Measurements from ENCODE around the gene CSF1R.

CSF1R gene

GRCh38 chr5:150085950-150086715, at the start of gene CSF1R:
Gene CSF1R (minus strand): TSS chr5:150086554. CDS start chr5:150086427, 127 bp downstream.
- H3K27me3 ChIP-seq (ENCODE audit: insufficient read depth, low read length), result no peaks in the 10 kb centered on the region
- no peak within 1 kb of the TSS for H2AFZ ChIP-seq (ENCODE audit: low read depth, low read length)
- no peak within 1 kb of the TSS for H3K4me3 ChIP-seq (ENCODE audit: low read length)
- no peaks in the 10 kb centered on the region for H3K36me3 ChIP-seq (ENCODE audit: insufficient read depth, low read length)
- peaks cover 11% of the 10 kb centered on the region for H3K4me1 ChIP-seq (ENCODE audit: insufficient read depth, low read length)
- H3K9me3 ChIP-seq (ENCODE audit: low read length), result no peaks in the 10 kb centered on the region

DNA sequence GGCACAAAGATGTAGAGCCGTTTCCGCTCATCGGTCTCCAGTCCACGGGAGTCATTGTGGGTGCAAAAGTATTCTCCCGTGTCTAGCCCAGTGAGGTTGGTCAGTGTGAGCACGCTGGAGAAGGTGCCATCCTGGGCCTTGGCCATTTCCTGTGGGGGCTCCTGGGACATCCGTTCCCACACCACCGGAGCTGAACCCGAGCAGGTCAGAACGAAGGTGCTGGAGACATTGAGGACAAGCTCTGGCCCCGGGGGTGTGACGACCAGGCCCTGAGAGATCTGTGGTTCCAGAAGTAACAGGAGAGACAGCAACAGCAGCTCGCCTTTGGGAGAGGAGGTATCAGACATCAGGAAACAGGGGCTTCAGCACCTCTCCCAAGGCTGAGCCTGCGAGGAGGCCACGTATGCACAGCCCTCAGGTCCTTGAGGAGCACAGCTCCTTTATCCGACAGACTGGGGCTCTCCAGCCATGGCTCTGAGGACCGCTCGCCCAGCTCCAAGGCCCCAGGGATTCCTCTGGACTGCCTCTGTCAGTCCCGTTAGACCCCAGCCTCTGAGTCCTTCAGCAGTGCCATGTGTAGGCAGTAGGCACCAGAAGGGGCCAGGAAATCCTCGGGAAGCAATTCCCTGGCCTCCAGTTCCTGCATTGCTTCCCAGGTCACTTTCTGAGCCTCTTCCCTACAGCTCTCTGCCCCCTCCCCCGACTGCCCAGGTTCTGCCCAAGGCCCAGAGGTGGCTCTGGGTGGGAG, 49.4 kb upstream of the CSF1R start:
- no peaks in the 10 kb centered on the region for H3K9me3 ChIP-seq (ENCODE audit: low read length)
- no peak overlapping the region for H2AFZ ChIP-seq (ENCODE audit: low read depth, low read length)
- no peaks in the 10 kb centered on the region for H3K36me3 ChIP-seq (ENCODE audit: insufficient read depth, low read length)
- peaks cover 28% of the 10 kb centered on the region for H3K4me1 ChIP-seq (ENCODE audit: insufficient read depth, low read length)
- no peak overlapping the region for H3K4me3 ChIP-seq (ENCODE audit: low read length)
- no peaks in the 10 kb centered on the region for H3K27me3 ChIP-seq (ENCODE audit: insufficient read depth, low read length)

GRCh38 chr5:150134198-150134588, 47.8 kb upstream of the CSF1R start:
- Histone ChIP-seq H3K27me3 (ENCODE audit: insufficient read depth, low read length) (no peaks in the 10 kb centered on the region), H3K36me3 (ENCODE audit: insufficient read depth, low read length) (no peaks in the 10 kb centered on the region), H3K4me3 (ENCODE audit: low read length) (no peak overlapping the region), H3K9me3 (ENCODE audit: low read length) (no peaks in the 10 kb centered on the region), H2AFZ (ENCODE audit: low read depth, low read length) (no peak overlapping the region), H3K4me1 (ENCODE audit: insufficient read depth, low read length) (peaks cover 15% of the 10 kb centered on the region)

DNA sequence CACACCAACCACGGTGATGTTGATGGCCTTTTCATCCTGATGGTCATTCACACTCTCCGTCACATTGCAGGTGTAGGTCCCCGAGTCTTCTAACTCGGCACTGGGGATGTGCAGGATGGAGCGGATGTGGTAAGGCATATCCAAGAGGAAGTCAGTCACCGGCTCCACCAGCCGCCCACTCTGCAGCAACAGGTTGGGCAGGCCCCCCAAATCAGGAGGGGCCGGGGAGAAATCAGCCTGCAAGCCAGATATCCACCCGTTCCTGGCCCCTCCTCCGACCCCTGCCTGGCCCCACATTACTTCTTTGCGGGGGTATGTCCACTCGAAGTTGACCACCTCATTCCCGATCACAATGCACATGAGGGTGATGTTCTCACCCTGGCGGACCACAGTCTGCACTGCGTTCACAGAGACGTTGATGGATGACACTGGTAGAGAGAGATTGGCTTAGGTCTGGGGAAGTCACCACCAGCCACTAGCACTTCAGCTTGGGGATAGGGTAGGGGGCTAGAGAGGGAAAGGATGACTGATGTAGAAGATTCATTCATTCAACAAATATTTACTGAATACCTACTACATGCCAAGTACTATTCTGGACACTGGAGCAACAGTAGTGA, 47.3 kb upstream of the CSF1R start:
- no peaks in the 10 kb centered on the region for H3K27me3 ChIP-seq (ENCODE audit: insufficient read depth, low read length)
- no peak overlapping the region for H2AFZ ChIP-seq (ENCODE audit: low read depth, low read length)
- no peaks in the 10 kb centered on the region for H3K9me3 ChIP-seq (ENCODE audit: low read length)
- no peaks in the 10 kb centered on the region for H3K36me3 ChIP-seq (ENCODE audit: insufficient read depth, low read length)
- no peak overlapping the region for H3K4me3 ChIP-seq (ENCODE audit: low read length)
- peaks cover 10% of the 10 kb centered on the region for H3K4me1 ChIP-seq (ENCODE audit: insufficient read depth, low read length)

DNA sequence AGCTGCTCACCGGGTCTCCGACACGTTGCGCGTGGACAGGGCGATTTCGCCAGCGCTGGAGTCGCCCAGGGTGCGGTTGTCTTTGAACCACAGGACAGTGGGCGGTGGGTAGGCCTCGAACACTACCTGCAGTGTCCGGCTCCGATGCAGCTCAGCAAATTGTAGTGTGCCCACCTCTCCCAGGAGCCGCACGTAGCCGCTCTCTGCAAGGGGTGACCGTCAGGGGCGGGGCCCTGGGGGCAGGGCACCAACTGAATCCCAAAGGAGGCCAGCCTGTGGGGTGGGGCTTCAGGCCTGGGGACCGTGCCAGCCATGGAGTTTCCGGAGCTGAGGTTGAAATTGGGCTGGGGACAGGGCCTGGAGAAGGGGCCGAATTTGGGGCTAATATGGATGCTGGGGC, 46.4 kb upstream of the CSF1R start:
- no peak overlapping the region for H2AFZ ChIP-seq (ENCODE audit: low read depth, low read length)
- no peaks in the 10 kb centered on the region for H3K9me3 ChIP-seq (ENCODE audit: low read length)
- peaks cover under 1% of the 10 kb centered on the region for H3K4me1 ChIP-seq (ENCODE audit: insufficient read depth, low read length)
- H3K36me3 ChIP-seq (ENCODE audit: insufficient read depth, low read length), result no peaks in the 10 kb centered on the region
- no peaks in the 10 kb centered on the region for H3K27me3 ChIP-seq (ENCODE audit: insufficient read depth, low read length)
- H3K4me3 ChIP-seq (ENCODE audit: low read length), result no peak overlapping the region

- Histone ChIP-seq H2AFZ (ENCODE audit: low read depth, low read length) (no peak overlapping the region), H3K4me3 (ENCODE audit: low read length) (no peak overlapping the region), H3K4me1 (ENCODE audit: insufficient read depth, low read length) (no peaks in the 10 kb centered on the region), H3K36me3 (ENCODE audit: insufficient read depth, low read length) (no peaks in the 10 kb centered on the region), H3K27me3 (ENCODE audit: insufficient read depth, low read length) (no peaks in the 10 kb centered on the region), H3K9me3 (ENCODE audit: low read length) (no peaks in the 10 kb centered on the region)
These were observed 45.8 kb upstream of the CSF1R start for GRCh38 chr5:150131978-150132694.

DNA sequence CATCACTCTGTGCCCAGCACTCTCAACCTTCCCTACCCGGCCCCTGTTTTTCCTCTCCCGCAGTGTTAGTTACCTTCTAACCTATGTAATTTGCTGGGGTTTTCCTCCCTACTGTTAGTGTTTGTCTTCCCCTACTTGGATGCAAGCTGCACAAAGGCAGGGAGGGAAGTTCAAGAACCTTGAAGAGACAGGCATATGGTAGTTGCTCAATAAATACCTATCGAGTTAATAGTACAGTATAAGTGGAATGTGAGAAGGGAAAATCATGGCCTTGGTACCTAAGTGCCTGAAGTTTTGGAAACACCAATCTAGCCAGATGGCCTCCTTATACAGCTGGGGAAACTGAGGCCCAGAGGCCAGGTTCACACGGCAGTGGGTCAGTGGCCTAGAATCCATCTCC, 45.1 kb upstream of the CSF1R start:
- no peak overlapping the region for H3K4me3 ChIP-seq (ENCODE audit: low read length)
- no peaks in the 10 kb centered on the region for H3K4me1 ChIP-seq (ENCODE audit: insufficient read depth, low read length)
- H2AFZ ChIP-seq (ENCODE audit: low read depth, low read length), result no peak overlapping the region
- H3K27me3 ChIP-seq (ENCODE audit: insufficient read depth, low read length), result no peaks in the 10 kb centered on the region
- no peaks in the 10 kb centered on the region for H3K36me3 ChIP-seq (ENCODE audit: insufficient read depth, low read length)
- no peaks in the 10 kb centered on the region for H3K9me3 ChIP-seq (ENCODE audit: low read length)

GRCh38 chr5:150130493-150130922, 44.2 kb upstream of the CSF1R start:
- Histone ChIP-seq H3K9me3 (ENCODE audit: low read length) (no peaks in the 10 kb centered on the region), H3K36me3 (ENCODE audit: insufficient read depth, low read length) (no peaks in the 10 kb centered on the region)

GRCh38 chr5:150129813-150130492, 43.6 kb upstream of the CSF1R start:
- H3K9me3 ChIP-seq (ENCODE audit: low read length), result no peaks in the 10 kb centered on the region
- H3K36me3 ChIP-seq (ENCODE audit: insufficient read depth, low read length), result no peaks in the 10 kb centered on the region
- H3K27me3 ChIP-seq (ENCODE audit: insufficient read depth, low read length), result no peaks in the 10 kb centered on the region
- H3K4me3 ChIP-seq (ENCODE audit: low read length), result no peak overlapping the region
- H2AFZ ChIP-seq (ENCODE audit: low read depth, low read length), result no peak overlapping the region
- H3K4me1 ChIP-seq (ENCODE audit: insufficient read depth, low read length), result no peaks in the 10 kb centered on the region

More at GRCh38 chr5:150130493-150130922, 44.2 kb upstream of the CSF1R start:
- Histone ChIP-seq H3K4me3 (ENCODE audit: low read length) (no peak overlapping the region), H3K27me3 (ENCODE audit: insufficient read depth, low read length) (no peaks in the 10 kb centered on the region), H2AFZ (ENCODE audit: low read depth, low read length) (no peak overlapping the region), H3K4me1 (ENCODE audit: insufficient read depth, low read length) (no peaks in the 10 kb centered on the region)

- Histone ChIP-seq H3K9me3 (ENCODE audit: low read length) (no peaks in the 10 kb centered on the region), H3K27me3 (ENCODE audit: insufficient read depth, low read length) (no peaks in the 10 kb centered on the region), H2AFZ (ENCODE audit: low read depth, low read length) (no peak overlapping the region), H3K4me3 (ENCODE audit: low read length) (no peak overlapping the region), H3K4me1 (ENCODE audit: insufficient read depth, low read length) (no peaks in the 10 kb centered on the region), H3K36me3 (ENCODE audit: insufficient read depth, low read length) (no peaks in the 10 kb centered on the region)
These were observed 43.1 kb upstream of the CSF1R start for GRCh38 chr5:150129454-150129812.

DNA sequence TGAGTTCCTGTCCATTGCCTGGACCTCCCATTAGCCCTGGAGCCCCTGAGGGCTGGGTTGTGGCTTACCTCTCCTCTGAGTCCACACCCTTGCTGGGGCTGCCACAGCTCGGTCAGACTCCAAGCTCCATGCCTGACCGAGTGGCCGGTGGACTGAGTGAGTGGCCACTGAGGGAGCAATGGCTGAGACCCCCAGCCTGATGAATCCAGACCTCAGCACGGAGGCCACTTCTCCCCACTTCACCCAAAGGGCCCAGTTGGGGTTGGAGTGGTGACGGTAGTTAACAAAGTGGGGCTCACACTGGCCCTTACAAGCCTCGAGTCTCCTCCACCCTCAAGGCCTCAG, 40.5 kb upstream of the CSF1R start:
- no peaks in the 10 kb centered on the region for H3K36me3 ChIP-seq (ENCODE audit: insufficient read depth, low read length)
- no peaks in the 10 kb centered on the region for H3K9me3 ChIP-seq (ENCODE audit: low read length)
- H3K27me3 ChIP-seq (ENCODE audit: insufficient read depth, low read length), result no peaks in the 10 kb centered on the region
- no peak overlapping the region for H3K4me3 ChIP-seq (ENCODE audit: low read length)
- H3K4me1 ChIP-seq (ENCODE audit: insufficient read depth, low read length), result no peaks in the 10 kb centered on the region
- no peak overlapping the region for H2AFZ ChIP-seq (ENCODE audit: low read depth, low read length)

- Histone ChIP-seq H3K36me3 (ENCODE audit: insufficient read depth, low read length) (no peaks in the 10 kb centered on the region), H2AFZ (ENCODE audit: low read depth, low read length) (no peak overlapping the region), H3K27me3 (ENCODE audit: insufficient read depth, low read length) (no peaks in the 10 kb centered on the region), H3K9me3 (ENCODE audit: low read length) (no peaks in the 10 kb centered on the region), H3K4me1 (ENCODE audit: insufficient read depth, low read length) (no peaks in the 10 kb centered on the region), H3K4me3 (ENCODE audit: low read length) (no peak overlapping the region)
These were observed 40.0 kb upstream of the CSF1R start for GRCh38 chr5:150126199-150126920.

All from neuron (in vitro differentiated cells).